Mesothelial cell of epicardium (in vitro differentiated cells): ENCODE results near the gene CEACAM4. TPM values are rescaled to one million over a fixed set of nuclear protein-coding genes. Genes with fewer than 3 reads are reported as not detected.
A peak's percentile ranks its signal among the peaks of the same experiment; 100 is the strongest.

Experiments
- DNase-seq, 2 experiments: peaks; one replicate each; pipeline ENCODE4 v3.0.0; 2021; ENCODE audit warnings: low spot score in 2 of 2; ENCODE audit not compliant: unreplicated experiment in 2 of 2
- H3K27ac Mint-ChIP-seq: 2 replicates; pipeline ENCODE4 v1.8.0; 2021; ENCODE audit warnings: mixed read lengths
- H3K27me3 Mint-ChIP-seq: 2 replicates; pipeline ENCODE4 v1.8.0; 2021; ENCODE audit warnings: low read depth, mixed read lengths
- H3K36me3 Mint-ChIP-seq: 2 replicates; pipeline ENCODE4 v1.8.0; 2021; ENCODE audit warnings: mixed read lengths
- H3K4me1 Mint-ChIP-seq: 2 replicates; pipeline ENCODE4 v1.8.0; 2021; ENCODE audit warnings: mixed read lengths
- H3K4me3 Mint-ChIP-seq: 2 replicates; pipeline ENCODE4 v1.8.0; 2021; ENCODE audit warnings: mild to moderate bottlenecking, moderate library complexity, mixed read lengths
- H3K9me3 Mint-ChIP-seq: 2 replicates; pipeline ENCODE4 v1.8.0; 2021; ENCODE audit warnings: mixed read lengths
- CTCF ChIP-seq: fragments of 200-600 bp; sonication (generic); IDR thresholded peaks from one replicate; pipeline ENCODE4 v1.5.0; 2021; ENCODE audit warnings: antibody characterized with exemption; ENCODE audit not compliant: unreplicated experiment
- total RNA-seq: library from RNA; stranded (reverse); gene quantifications from 3 replicates; pipeline ENCODE4 v1.2.1, GENCODE V29; 2021

CEACAM4 gene
- total RNA-seq, 1 donor from 2014 or later, result not detected

GRCh38 chr19:41597600-41598041, 29.3 kb downstream of the CEACAM4 start:
- H3K36me3 Mint-ChIP-seq, result no peaks in the 10 kb centered on the region
- peaks cover 40% of the 10 kb centered on the region for H3K9me3 Mint-ChIP-seq
- DNase-seq, result peak in 1 of 2 experiments; percentile 39
- peak; percentile 84 for TF ChIP-seq CTCF
- no peak overlapping the region for H3K4me3 Mint-ChIP-seq
- H3K27ac Mint-ChIP-seq, result no peak overlapping the region
- H3K27me3 Mint-ChIP-seq, result no peaks in the 10 kb centered on the region
- no peaks in the 10 kb centered on the region for H3K4me1 Mint-ChIP-seq

GRCh38 chr19:41595890-41596280, 31.0 kb downstream of the CEACAM4 start:
- TF ChIP-seq CTCF, result no peak
- H3K36me3 Mint-ChIP-seq, result no peaks in the 10 kb centered on the region
- no peak overlapping the region for H3K4me3 Mint-ChIP-seq
- peaks cover 33% of the 10 kb centered on the region for H3K9me3 Mint-ChIP-seq
- no peaks in the 10 kb centered on the region for H3K4me1 Mint-ChIP-seq
- H3K27ac Mint-ChIP-seq, result no peak overlapping the region
- DNase-seq, result peak in 1 of 2 experiments; percentile 19
- no peaks in the 10 kb centered on the region for H3K27me3 Mint-ChIP-seq

DNA sequence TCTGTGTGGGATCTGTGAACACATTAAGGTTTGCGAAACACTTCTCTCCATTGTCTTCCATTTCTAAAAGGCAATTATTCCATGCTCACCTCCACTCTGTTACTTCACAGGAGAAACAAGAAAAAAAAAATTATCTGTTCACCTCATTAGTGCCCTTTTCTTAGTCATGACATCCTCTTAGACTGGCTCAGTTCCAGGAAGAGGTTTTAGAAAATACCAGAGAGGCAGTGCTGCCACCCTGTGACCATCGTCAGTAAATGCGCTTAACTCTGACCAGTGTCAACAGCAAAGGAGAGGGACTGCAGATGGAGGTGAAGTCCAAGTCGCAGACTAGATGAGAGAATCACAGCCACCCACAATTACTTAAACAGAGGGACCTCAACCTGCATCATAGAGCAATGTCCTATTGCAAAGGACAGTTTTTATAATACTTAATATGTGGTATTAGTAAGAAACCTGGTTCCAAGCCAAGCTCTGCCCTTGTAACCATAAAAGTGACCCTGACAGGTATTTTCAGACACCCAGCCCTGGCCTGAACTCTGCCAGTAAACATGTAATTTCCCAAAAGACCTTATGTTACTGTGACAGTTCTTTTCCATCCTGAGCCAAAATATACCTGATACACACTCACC, 31.5 kb downstream of the CEACAM4 start:
- TF ChIP-seq CTCF, result no peak
- peak in 1 of 2 experiments; percentile 34 for DNase-seq
- Mint-ChIP-seq H3K27me3 (no peaks in the 10 kb centered on the region), H3K4me1 (no peaks in the 10 kb centered on the region), H3K27ac (no peak overlapping the region), H3K4me3 (no peak overlapping the region), H3K9me3 (peaks cover 33% of the 10 kb centered on the region), H3K36me3 (no peaks in the 10 kb centered on the region)

DNA sequence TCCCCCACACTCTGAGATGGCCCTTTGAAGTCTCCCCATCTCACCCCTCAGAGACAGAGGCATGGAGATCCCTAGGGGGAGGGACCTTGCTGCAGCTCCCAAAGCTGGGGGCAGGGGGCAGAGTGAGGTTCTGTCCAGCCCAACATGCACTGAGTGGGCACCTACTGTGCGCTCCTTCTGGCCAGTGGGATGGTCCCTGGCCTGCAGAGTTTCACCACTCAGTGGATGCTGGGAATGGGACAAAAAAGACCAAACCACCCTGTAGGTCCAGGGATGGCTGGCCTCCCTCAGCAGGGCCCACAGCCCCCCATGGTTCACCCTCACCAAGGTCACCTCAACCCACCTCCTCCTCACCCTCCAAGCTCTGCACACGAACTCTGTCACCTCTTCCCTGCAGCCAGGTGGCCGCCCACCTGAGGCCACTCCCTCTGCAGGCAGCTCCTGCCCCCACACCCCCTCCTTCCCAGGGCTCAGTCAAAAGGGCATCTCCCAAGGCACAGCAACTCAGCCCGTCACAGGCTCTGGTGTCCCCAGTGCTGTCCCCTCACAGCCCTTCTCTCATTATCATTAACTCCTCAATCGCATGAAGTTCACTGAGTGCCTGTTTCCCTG, 34.8 kb downstream of the CEACAM4 start:
- Mint-ChIP-seq H3K27me3 (no peaks in the 10 kb centered on the region), H3K27ac (no peak overlapping the region), H3K4me3 (no peak overlapping the region), H3K9me3 (peaks cover 41% of the 10 kb centered on the region), H3K36me3 (no peaks in the 10 kb centered on the region), H3K4me1 (no peaks in the 10 kb centered on the region)
- no peak for TF ChIP-seq CTCF
- DNase-seq, result no peak

- Mint-ChIP-seq H3K4me1 (no peaks in the 10 kb centered on the region), H3K36me3 (no peaks in the 10 kb centered on the region), H3K9me3 (peaks cover 41% of the 10 kb centered on the region), H3K27me3 (no peaks in the 10 kb centered on the region), H3K27ac (no peak overlapping the region), H3K4me3 (no peak overlapping the region)
- DNase-seq, result no peak
- no peak for TF ChIP-seq CTCF
These were observed 35.9 kb downstream of the CEACAM4 start for GRCh38 chr19:41590936-41591335.
